Measurements from ENCODE around the gene SNF8. TPM values are rescaled to one million over a fixed set of nuclear protein-coding genes. Genes with fewer than 3 reads are reported as not detected.

SNF8 gene
- polyA plus RNA-seq, 1 donor (not counting 4 experiments of a cell fraction or from before 2014, with no cell fraction given), result 90.5 TPM

DNA sequence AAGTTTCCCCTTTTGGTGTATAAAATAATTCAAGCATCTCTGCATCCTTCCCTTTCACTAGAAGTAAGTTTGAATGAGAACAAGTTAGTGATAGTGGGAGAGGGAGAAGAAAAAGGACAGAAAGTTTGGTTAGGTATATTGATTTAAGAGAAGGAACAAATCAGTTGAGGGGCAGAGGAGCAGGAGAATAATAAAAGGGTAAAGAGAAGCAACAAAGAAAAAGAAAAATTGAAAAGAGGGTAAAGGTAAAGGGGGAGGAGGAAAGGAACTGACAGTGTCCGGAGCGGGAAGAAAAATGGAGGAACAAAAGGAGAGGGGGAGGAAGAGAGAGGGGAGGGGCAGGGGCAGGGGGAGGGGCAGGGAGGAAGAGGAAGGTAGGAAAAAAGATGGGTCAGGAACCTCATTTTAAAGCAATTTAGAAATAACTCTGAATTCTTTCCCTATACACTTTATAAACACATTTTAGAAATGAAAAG lies 46.3 kb upstream of the SNF8 start:
- Histone ChIP-seq H3K36me3 (ENCODE audit: control insufficient read depth in 2 of 2, extremely low read depth in 1 of 2, insufficient read depth in 2 of 2, low read length in 2 of 2) (no peaks in the 10 kb centered on the region), H3K9me3 (ENCODE audit: control insufficient read depth, low read depth, low read length) (no peaks in the 10 kb centered on the region), H4K20me1 (ENCODE audit: control insufficient read depth, extremely low read depth, insufficient read depth, low read length) (no peaks in the 10 kb centered on the region), H3K4me2 (ENCODE audit: control insufficient read depth, extremely low read depth, insufficient read depth, low read depth, low read length) (no peak overlapping the region), H2AFZ (ENCODE audit: control insufficient read depth, low read length) (no peak overlapping the region), H3K4me3 (ENCODE audit: control insufficient read depth in 2 of 3, extremely low read depth in 1 of 3, insufficient read depth in 2 of 3, low read depth in 1 of 3, low read length in 3 of 3) (no peak overlapping the region), H3K9ac (ENCODE audit: control insufficient read depth, extremely low read depth, insufficient read depth, low read length) (no peak overlapping the region), H3K27me3 (ENCODE audit: control insufficient read depth, extremely low read depth, insufficient read depth, low read length) (peaks cover 37% of the 10 kb centered on the region), H3K27ac (ENCODE audit: control insufficient read depth, insufficient read depth, low read length) (no peak overlapping the region), H3K4me1 (ENCODE audit: control insufficient read depth, extremely low read depth, insufficient read depth, low read length) (no peaks in the 10 kb centered on the region), H3K9me1 (ENCODE audit: control insufficient read depth, extremely low read depth, insufficient read depth, low read length) (no peaks in the 10 kb centered on the region), H3K79me2 (ENCODE audit: control insufficient read depth, insufficient read depth, low read length) (no peaks in the 10 kb centered on the region)
- no peak for FAIRE-seq
- DNase-seq (ENCODE audit: low read depth, low spot score), result no peak
- TF ChIP-seq EZH2 (IDR thresholded peaks at IDR 0.05; ENCODE audit: low read length), result no peak
- TF ChIP-seq, protein P1, sequence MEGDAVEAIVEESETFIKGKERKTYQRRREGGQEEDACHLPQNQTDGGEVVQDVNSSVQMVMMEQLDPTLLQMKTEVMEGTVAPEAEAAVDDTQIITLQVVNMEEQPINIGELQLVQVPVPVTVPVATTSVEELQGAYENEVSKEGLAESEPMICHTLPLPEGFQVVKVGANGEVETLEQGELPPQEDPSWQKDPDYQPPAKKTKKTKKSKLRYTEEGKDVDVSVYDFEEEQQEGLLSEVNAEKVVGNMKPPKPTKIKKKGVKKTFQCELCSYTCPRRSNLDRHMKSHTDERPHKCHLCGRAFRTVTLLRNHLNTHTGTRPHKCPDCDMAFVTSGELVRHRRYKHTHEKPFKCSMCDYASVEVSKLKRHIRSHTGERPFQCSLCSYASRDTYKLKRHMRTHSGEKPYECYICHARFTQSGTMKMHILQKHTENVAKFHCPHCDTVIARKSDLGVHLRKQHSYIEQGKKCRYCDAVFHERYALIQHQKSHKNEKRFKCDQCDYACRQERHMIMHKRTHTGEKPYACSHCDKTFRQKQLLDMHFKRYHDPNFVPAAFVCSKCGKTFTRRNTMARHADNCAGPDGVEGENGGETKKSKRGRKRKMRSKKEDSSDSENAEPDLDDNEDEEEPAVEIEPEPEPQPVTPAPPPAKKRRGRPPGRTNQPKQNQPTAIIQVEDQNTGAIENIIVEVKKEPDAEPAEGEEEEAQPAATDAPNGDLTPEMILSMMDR (optimal IDR thresholded peaks at IDR 0.05 in 1 of 3, IDR thresholded peaks at IDR 0.05 in 1 of 3, conservative IDR thresholded peaks at IDR 0.05 in 1 of 3; ENCODE audit: extremely low read depth in 1 of 3, insufficient read depth in 2 of 3, low read length in 3 of 3), result no peak
- dilution Hi-C loops (cut with MboI; ENCODE audit: extremely low pct_ligation_motif_present, low sequenced_read_pairs), result no loop called here

DNA sequence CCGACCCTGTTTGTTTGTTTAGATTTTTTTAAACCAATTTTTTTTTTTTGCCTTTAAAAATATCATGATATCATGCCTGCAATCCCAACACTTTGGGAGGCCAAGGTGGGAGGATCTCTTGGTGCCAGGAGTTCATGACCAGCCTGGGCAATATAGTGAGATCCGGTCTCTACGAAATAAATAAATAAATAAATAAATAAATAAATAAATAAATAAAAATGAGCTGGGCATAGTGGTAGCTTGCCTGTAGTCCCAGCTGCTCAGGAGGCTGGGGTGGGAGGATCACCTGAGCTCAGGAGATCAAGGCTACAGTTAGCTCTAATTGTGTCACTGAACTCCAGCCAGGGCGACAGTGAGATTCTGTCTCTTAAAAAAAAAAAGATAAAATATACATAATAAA lies 44.5 kb upstream of the SNF8 start:
- Histone ChIP-seq H3K4me3 (ENCODE audit: control insufficient read depth in 2 of 3, extremely low read depth in 1 of 3, insufficient read depth in 2 of 3, low read depth in 1 of 3, low read length in 3 of 3) (no peak overlapping the region), H3K36me3 (ENCODE audit: control insufficient read depth in 2 of 2, extremely low read depth in 1 of 2, insufficient read depth in 2 of 2, low read length in 2 of 2) (no peaks in the 10 kb centered on the region), H2AFZ (ENCODE audit: control insufficient read depth, low read length) (no peak overlapping the region), H3K79me2 (ENCODE audit: control insufficient read depth, insufficient read depth, low read length) (no peaks in the 10 kb centered on the region), H3K27me3 (ENCODE audit: control insufficient read depth, extremely low read depth, insufficient read depth, low read length) (peaks cover 25% of the 10 kb centered on the region), H3K27ac (ENCODE audit: control insufficient read depth, insufficient read depth, low read length) (no peak overlapping the region), H3K9me1 (ENCODE audit: control insufficient read depth, extremely low read depth, insufficient read depth, low read length) (no peaks in the 10 kb centered on the region), H4K20me1 (ENCODE audit: control insufficient read depth, extremely low read depth, insufficient read depth, low read length) (no peaks in the 10 kb centered on the region), H3K4me1 (ENCODE audit: control insufficient read depth, extremely low read depth, insufficient read depth, low read length) (no peaks in the 10 kb centered on the region), H3K4me2 (ENCODE audit: control insufficient read depth, extremely low read depth, insufficient read depth, low read depth, low read length) (no peak overlapping the region), H3K9me3 (ENCODE audit: control insufficient read depth, low read depth, low read length) (no peaks in the 10 kb centered on the region), H3K9ac (ENCODE audit: control insufficient read depth, extremely low read depth, insufficient read depth, low read length) (no peak overlapping the region)
- DNase-seq (ENCODE audit: low read depth, low spot score) (no peak), FAIRE-seq (no peak)
- dilution Hi-C loops (cut with MboI; ENCODE audit: extremely low pct_ligation_motif_present, low sequenced_read_pairs), result no loop called here
- no peak for TF ChIP-seq EZH2 (IDR thresholded peaks at IDR 0.05; ENCODE audit: low read length)
- TF ChIP-seq, protein P1 (optimal IDR thresholded peaks at IDR 0.05 in 1 of 3, IDR thresholded peaks at IDR 0.05 in 1 of 3, conservative IDR thresholded peaks at IDR 0.05 in 1 of 3; ENCODE audit: extremely low read depth in 1 of 3, insufficient read depth in 2 of 3, low read length in 3 of 3), result no peak

All from keratinocyte (primary cell).